GM19328 (cell line): Measurements from ENCODE around the gene PSMB3.

Source experiments
- ATAC-seq: cut with Tn5 transposase; IDR thresholded peaks from one replicate; pipeline ENCODE4 v1.9.1; 2021; ENCODE audit warnings: mild to moderate bottlenecking, moderate library complexity; ENCODE audit not compliant: unreplicated experiment

The PSMB3 gene

GRCh38 chr17:38794221-38794620, 41.7 kb downstream of the PSMB3 start:
- no peak for ATAC-seq

- no peak for ATAC-seq
Observed at GRCh38 chr17:38796451-38797157, 44.1 kb downstream of the PSMB3 start.

GRCh38 chr17:38797158-38797490, 44.6 kb downstream of the PSMB3 start:
- ATAC-seq = no peak

- ATAC-seq = no peak
Observed at GRCh38 chr17:38797828-38798227, 45.3 kb downstream of the PSMB3 start.

- ATAC-seq = no peak
Observed at GRCh38 chr17:38798614-38799500, 46.3 kb downstream of the PSMB3 start.

GRCh38 chr17:38799501-38800236, 47.1 kb downstream of the PSMB3 start, which contains the start of gene PIP4K2B:
Gene PIP4K2B, minus strand, starts transcription at chr17:38799556. Its CDS starts 132 bp downstream, at chr17:38799424.
- ATAC-seq = peak; percentile 67

GRCh38 chr17:38800237-38800760, 47.8 kb downstream of the PSMB3 start:
- ATAC-seq = no peak

GRCh38 chr17:38809828-38810227, 57.3 kb downstream of the PSMB3 start:
- ATAC-seq = no peak
